Ishikawa (cell line): ENCODE results near the gene FEM1B.

Experiments used
- EGR1 ChIP-seq: IDR thresholded peaks from 2 replicates; pipeline ENCODE4 v1.6.1; 2012
- EP300 ChIP-seq: IDR thresholded peaks from 2 replicates; pipeline ENCODE4 v1.6.1; 2012; ENCODE audit warnings: borderline replicate concordance
- NFIC ChIP-seq: IDR thresholded peaks from 2 replicates; pipeline ENCODE4 v1.6.1; 2012
- RAD21 ChIP-seq: IDR thresholded peaks from 2 replicates; pipeline ENCODE4 v1.6.1; 2012; ENCODE audit warnings: low read depth
- TAF1 ChIP-seq: IDR thresholded peaks from 2 replicates; pipeline ENCODE4 v1.6.1; 2012; ENCODE audit warnings: low read depth, mild to moderate bottlenecking
- YY1 ChIP-seq: IDR thresholded peaks from 2 replicates; pipeline ENCODE4 v1.6.1; 2012; ENCODE audit warnings: low read depth
- TF ChIP-seq, protein P1 (sequence below): IDR thresholded peaks from 2 replicates; pipeline ENCODE4 v1.6.1; 2012

DNA sequence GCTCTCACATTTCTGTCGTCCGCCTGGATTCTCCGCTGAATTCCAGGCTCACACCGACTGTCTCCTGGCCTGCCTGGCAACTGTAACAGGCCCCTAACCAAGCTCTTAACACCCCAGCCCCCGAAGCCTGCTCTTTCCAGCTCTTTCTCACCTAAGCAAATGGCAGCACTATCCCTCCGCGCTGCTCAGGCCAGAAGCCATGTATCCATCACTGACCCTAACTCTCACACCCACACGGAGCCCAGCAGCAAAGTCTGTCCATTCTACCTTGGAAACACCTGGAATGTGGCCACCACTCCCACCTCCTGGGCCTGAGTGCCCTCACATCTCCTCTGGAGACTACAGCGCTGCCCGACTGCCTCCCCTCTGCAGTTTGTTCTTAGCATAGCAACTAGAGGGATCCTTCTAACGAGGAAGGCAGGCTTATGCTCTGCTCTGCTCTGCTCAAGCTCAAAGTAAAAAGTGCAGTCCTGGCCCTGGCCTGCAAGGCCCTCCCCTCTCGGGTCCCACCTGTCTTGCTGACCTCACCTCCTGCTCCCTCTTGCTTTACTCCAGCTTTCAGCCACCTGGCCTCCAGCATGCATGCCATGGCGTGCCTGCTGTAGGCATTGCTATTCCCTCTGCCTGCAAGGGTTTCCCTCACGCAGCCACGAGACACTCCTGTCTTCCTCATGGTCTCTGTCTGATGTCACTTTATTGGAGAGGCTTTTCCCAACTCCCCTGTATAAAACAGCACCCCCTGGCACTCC, 27.2 kb downstream of the FEM1B start:
- TF ChIP-seq TAF1 (no peak), NFIC (no peak), EGR1 (no peak), RAD21 (no peak), YY1 (no peak), EP300 (no peak)
- TF ChIP-seq, protein P1, sequence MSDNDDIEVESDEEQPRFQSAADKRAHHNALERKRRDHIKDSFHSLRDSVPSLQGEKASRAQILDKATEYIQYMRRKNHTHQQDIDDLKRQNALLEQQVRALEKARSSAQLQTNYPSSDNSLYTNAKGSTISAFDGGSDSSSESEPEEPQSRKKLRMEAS: no peak
